WTC11 (cell line): ENCODE data around the gene ZNF362. TPM values are rescaled to one million over a fixed set of nuclear protein-coding genes. Genes with fewer than 3 reads are reported as not detected.

Experiments
- ATAC-seq: fragments of 200-7000 bp; cut with Tn5 transposase; 2 replicates; pipeline ENCODE4 v1.10.0; 2021; ENCODE audit warnings: mild to moderate bottlenecking, moderate library complexity
- CTCF ChIA-PET: fragments of 300-600 bp; sonication (Branson Sonifier 250); formaldehyde crosslinking; loops from one replicate; lab custom pipeline; 2021; ENCODE audit warnings: antibody characterized with exemption; lab: Charles Lee
- POLR2A ChIA-PET: fragments of 350-600 bp; sonication (Branson Sonifier 250); formaldehyde crosslinking; loops from one replicate; lab custom pipeline; 2021; ENCODE audit warnings: antibody characterized with exemption; lab: Charles Lee
- DNase-seq: peaks from one replicate; pipeline ENCODE4 v3.0.0; 2021; ENCODE audit warnings: low spot score
- H3K27ac Mint-ChIP-seq: 2 replicates; pipeline ENCODE4 v1.8.0; 2021; ENCODE audit warnings: mixed read lengths
- H3K27me3 Mint-ChIP-seq: 2 replicates; pipeline ENCODE4 v1.8.0; 2021; ENCODE audit warnings: low read depth, mild to moderate bottlenecking, moderate library complexity, mixed read lengths
- H3K36me3 Mint-ChIP-seq: 2 replicates; pipeline ENCODE4 v1.8.0; 2021; ENCODE audit warnings: mixed read lengths
- H3K4me1 Mint-ChIP-seq: 2 replicates; pipeline ENCODE4 v1.8.0; 2022; ENCODE audit warnings: mixed read lengths
- H3K4me3 Mint-ChIP-seq: 2 replicates; pipeline ENCODE4 v1.8.0; 2021; ENCODE audit warnings: mild to moderate bottlenecking, moderate library complexity, mixed read lengths
- H3K9me3 Mint-ChIP-seq: 2 replicates; pipeline ENCODE4 v1.8.0; 2021; ENCODE audit warnings: mixed read lengths
- ETV6 ChIP-seq: sonication (generic); formaldehyde crosslinking; IDR thresholded peaks from 2 replicates; pipeline ENCODE4 v1.8.1; 2022; ENCODE audit warnings: mild to moderate bottlenecking, missing genetic modification reagents
- GTF2I ChIP-seq: fragments of 250-450 bp; sonication (Bioruptor Pico); conservative IDR thresholded peaks from 2 replicates; pipeline ENCODE4 v1.4.0; 2021; ENCODE audit warnings: mild to moderate bottlenecking
- HMGA2 ChIP-seq: fragments of 250-450 bp; sonication (Bioruptor Pico); IDR thresholded peaks from 2 replicates; pipeline ENCODE4 v1.4.0; 2021; ENCODE audit warnings: mild to moderate bottlenecking, moderate library complexity
- JAZF1 ChIP-seq: fragments of 250-450 bp; sonication (Bioruptor Pico); IDR thresholded peaks from 2 replicates; pipeline ENCODE4 v1.9.0; 2021; ENCODE audit warnings: moderate library complexity, mild to moderate bottlenecking, inconsistent platforms
- NFE2L1 ChIP-seq: sonication (generic); formaldehyde crosslinking; IDR thresholded peaks from 2 replicates; pipeline ENCODE4 v1.8.1; 2023; ENCODE audit warnings: missing genetic modification reagents
- SMAD4 ChIP-seq: sonication (generic); formaldehyde crosslinking; IDR thresholded peaks from 2 replicates; pipeline ENCODE4 v1.8.0; 2022; ENCODE audit warnings: mild to moderate bottlenecking, missing genetic modification reagents
- TCF7 ChIP-seq: sonication (generic); formaldehyde crosslinking; IDR thresholded peaks from 2 replicates; pipeline ENCODE4 v1.8.0; 2022; ENCODE audit warnings: mild to moderate bottlenecking, low read depth, missing genetic modification reagents, moderate library complexity
- ZNF671 ChIP-seq: fragments of 250-450 bp; sonication (Bioruptor Pico); IDR thresholded peaks from 2 replicates; pipeline ENCODE4 v1.8.0; 2021; ENCODE audit warnings: mild to moderate bottlenecking
- total RNA-seq: library from RNA; stranded (reverse); gene quantifications from 3 replicates; pipeline ENCODE4 v1.2.3, GENCODE V29; 2021
- TF ChIP-seq, protein P1 (sequence below): sonication (generic); formaldehyde crosslinking; IDR thresholded peaks from 2 replicates; pipeline ENCODE4 v1.8.1; 2023; ENCODE audit warnings: mild to moderate bottlenecking, missing genetic modification reagents, moderate library complexity
- TF ChIP-seq, protein P2 (sequence below): sonication (generic); formaldehyde crosslinking; IDR thresholded peaks from 2 replicates; pipeline ENCODE4 v1.8.1; 2022; ENCODE audit warnings: low read depth, mild to moderate bottlenecking, moderate library complexity, missing genetic modification reagents, borderline replicate concordance
- TF ChIP-seq, protein P3 (sequence below): fragments of 200-600 bp; IDR thresholded peaks from 2 replicates; pipeline ENCODE4 v1.8.0; 2022; ENCODE audit warnings: antibody characterized with exemption
- TF ChIP-seq, protein P4 (sequence below): sonication (generic); formaldehyde crosslinking; IDR thresholded peaks from 2 replicates; pipeline ENCODE4 v1.8.1; 2022; ENCODE audit warnings: missing genetic modification reagents, borderline replicate concordance
- TF ChIP-seq, protein P5 (sequence below): fragments of 250-450 bp; sonication (Bioruptor Pico); IDR thresholded peaks from 2 replicates; pipeline ENCODE4 v1.9.0; 2021; ENCODE audit warnings: moderate library complexity, mild to moderate bottlenecking, inconsistent platforms, borderline replicate concordance
- TF ChIP-seq, protein P6 (sequence below): sonication (generic); formaldehyde crosslinking; IDR thresholded peaks from 2 replicates; pipeline ENCODE4 v1.8.1; 2023; ENCODE audit warnings: mild to moderate bottlenecking, moderate library complexity, missing genetic modification reagents

The ZNF362 gene
- total RNA-seq, 1 experiment from 2014 or later = 24.2 TPM

DNA sequence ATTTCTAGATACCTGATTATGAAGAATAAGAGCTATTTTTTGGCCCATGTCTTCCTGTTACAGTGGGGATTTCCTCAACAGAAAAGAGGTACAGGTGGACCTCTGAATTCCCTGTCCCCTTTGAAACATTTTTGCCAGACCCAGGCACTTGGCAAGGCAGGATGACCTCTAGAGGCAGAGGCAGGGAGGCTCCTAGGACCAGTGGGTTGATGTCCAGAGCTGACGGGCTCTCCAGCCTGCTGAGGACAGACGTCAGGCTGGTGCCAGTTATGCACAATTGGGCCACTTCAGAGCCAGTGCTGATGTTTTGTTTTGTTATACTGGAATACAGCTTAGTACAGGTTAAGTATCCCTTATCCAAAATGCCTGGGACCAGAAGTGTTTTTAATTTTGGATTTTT is 83.1 kb downstream of the ZNF362 start:
- peaks cover 63% of the 10 kb centered on the region for H3K27me3 Mint-ChIP-seq
- H3K36me3 Mint-ChIP-seq = no peaks in the 10 kb centered on the region
- H3K4me3 Mint-ChIP-seq = no peak overlapping the region
- DNase-seq (no peak), ATAC-seq (no peak)
- H3K9me3 Mint-ChIP-seq = no peaks in the 10 kb centered on the region
- ChIA-PET CTCF (interaction anchor here (0.6 to 4.1 kb wide), 14 partner anchors 9 to 202 kb away, joined by 3 to 37 read pairs (median 4); partner anchors contain the start of genes A3GALT2 and TRIM62), POLR2A (no interaction called here)
- peaks cover 58% of the 10 kb centered on the region for H3K4me1 Mint-ChIP-seq
- H3K27ac Mint-ChIP-seq = no peak overlapping the region
- TF ChIP-seq TCF7 (no peak), ZNF671 (CRISPR knock-in tag) (no peak), HMGA2 (CRISPR knock-in tag) (no peak), ETV6 (CRISPR knock-in tag) (no peak)

DNA sequence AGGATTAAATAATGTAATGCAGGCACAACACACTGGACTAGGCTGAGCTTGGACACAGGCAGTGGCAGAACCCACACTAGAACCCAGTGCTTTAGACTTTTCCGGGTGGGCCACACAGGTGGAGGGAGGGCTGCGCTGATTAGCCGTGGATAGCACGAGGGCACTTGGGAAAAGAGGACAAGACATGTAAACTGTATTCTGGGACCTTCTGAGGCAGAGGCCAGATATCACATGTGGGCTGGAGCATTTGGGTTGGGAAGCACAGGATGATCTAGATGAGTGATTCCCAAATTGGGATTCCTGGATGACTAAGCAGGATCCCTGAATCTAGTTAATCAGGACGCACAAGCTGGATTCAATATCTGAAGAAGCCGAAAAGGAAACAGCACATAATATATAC is 84.9 kb downstream of the ZNF362 start:
- Mint-ChIP-seq H3K9me3 (no peaks in the 10 kb centered on the region), H3K4me3 (no peak overlapping the region), H3K27me3 (peaks cover 76% of the 10 kb centered on the region), H3K36me3 (no peaks in the 10 kb centered on the region), H3K4me1 (peaks cover 58% of the 10 kb centered on the region), H3K27ac (no peak overlapping the region)
- CTCF ChIA-PET = interaction anchor here (1.3 to 4.1 kb wide), 7 partner anchors 10 to 46 kb away, joined by 4 to 37 read pairs (median 11); no protein-coding TSS in a partner anchor
- TF ChIP-seq SMAD4 (CRISPR knock-in tag) (no peak), NFE2L1 (CRISPR knock-in tag) (no peak), GTF2I (CRISPR knock-in tag) (no peak), JAZF1 (CRISPR knock-in tag) (no peak)
- TF ChIP-seq, protein P1, sequence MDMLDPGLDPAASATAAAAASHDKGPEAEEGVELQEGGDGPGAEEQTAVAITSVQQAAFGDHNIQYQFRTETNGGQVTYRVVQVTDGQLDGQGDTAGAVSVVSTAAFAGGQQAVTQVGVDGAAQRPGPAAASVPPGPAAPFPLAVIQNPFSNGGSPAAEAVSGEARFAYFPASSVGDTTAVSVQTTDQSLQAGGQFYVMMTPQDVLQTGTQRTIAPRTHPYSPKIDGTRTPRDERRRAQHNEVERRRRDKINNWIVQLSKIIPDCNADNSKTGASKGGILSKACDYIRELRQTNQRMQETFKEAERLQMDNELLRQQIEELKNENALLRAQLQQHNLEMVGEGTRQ (CRISPR knock-in tag) = no peak
- TF ChIP-seq, protein P2, sequence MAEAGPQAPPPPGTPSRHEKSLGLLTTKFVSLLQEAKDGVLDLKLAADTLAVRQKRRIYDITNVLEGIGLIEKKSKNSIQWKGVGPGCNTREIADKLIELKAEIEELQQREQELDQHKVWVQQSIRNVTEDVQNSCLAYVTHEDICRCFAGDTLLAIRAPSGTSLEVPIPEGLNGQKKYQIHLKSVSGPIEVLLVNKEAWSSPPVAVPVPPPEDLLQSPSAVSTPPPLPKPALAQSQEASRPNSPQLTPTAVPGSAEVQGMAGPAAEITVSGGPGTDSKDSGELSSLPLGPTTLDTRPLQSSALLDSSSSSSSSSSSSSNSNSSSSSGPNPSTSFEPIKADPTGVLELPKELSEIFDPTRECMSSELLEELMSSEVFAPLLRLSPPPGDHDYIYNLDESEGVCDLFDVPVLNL (CRISPR knock-in tag) = no peak
- TF ChIP-seq, protein P3, sequence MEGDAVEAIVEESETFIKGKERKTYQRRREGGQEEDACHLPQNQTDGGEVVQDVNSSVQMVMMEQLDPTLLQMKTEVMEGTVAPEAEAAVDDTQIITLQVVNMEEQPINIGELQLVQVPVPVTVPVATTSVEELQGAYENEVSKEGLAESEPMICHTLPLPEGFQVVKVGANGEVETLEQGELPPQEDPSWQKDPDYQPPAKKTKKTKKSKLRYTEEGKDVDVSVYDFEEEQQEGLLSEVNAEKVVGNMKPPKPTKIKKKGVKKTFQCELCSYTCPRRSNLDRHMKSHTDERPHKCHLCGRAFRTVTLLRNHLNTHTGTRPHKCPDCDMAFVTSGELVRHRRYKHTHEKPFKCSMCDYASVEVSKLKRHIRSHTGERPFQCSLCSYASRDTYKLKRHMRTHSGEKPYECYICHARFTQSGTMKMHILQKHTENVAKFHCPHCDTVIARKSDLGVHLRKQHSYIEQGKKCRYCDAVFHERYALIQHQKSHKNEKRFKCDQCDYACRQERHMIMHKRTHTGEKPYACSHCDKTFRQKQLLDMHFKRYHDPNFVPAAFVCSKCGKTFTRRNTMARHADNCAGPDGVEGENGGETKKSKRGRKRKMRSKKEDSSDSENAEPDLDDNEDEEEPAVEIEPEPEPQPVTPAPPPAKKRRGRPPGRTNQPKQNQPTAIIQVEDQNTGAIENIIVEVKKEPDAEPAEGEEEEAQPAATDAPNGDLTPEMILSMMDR = no peak
- TF ChIP-seq, protein P4, sequence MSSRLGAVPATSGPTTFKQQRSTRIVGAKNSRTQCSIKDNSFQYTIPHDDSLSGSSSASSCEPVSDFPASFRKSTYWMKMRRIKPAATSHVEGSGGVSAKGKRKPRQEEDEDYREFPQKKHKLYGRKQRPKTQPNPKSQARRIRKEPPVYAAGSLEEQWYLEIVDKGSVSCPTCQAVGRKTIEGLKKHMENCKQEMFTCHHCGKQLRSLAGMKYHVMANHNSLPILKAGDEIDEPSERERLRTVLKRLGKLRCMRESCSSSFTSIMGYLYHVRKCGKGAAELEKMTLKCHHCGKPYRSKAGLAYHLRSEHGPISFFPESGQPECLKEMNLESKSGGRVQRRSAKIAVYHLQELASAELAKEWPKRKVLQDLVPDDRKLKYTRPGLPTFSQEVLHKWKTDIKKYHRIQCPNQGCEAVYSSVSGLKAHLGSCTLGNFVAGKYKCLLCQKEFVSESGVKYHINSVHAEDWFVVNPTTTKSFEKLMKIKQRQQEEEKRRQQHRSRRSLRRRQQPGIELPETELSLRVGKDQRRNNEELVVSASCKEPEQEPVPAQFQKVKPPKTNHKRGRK (CRISPR knock-in tag) = no peak
- TF ChIP-seq, protein P5, sequence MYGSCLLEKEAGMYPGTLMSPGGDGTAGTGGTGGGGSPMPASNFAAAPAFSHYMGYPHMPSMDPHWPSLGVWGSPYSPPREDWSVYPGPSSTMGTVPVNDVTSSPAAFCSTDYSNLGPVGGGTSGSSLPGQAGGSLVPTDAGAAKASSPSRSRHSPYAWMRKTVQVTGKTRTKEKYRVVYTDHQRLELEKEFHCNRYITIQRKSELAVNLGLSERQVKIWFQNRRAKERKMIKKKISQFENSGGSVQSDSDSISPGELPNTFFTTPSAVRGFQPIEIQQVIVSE (CRISPR knock-in tag) = no peak
- TF ChIP-seq, protein P6, sequence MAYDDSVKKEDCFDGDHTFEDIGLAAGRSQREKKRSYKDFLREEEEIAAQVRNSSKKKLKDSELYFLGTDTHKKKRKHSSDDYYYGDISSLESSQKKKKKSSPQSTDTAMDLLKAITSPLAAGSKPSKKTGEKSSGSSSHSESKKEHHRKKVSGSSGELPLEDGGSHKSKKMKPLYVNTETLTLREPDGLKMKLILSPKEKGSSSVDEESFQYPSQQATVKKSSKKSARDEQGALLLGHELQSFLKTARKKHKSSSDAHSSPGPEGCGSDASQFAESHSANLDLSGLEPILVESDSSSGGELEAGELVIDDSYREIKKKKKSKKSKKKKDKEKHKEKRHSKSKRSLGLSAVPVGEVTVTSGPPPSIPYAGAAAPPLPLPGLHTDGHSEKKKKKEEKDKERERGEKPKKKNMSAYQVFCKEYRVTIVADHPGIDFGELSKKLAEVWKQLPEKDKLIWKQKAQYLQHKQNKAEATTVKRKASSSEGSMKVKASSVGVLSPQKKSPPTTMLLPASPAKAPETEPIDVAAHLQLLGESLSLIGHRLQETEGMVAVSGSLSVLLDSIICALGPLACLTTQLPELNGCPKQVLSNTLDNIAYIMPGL (CRISPR knock-in tag) = no peak
- DNase-seq (no peak), ATAC-seq (no peak)
- POLR2A ChIA-PET = interaction anchor here (1.0 kb wide), 1 partner anchor 189 kb away, joined by 3 read pairs; no protein-coding TSS in a partner anchor
